ENCODE results near the gene ADAMTSL1.

ADAMTSL1 gene

GRCh38 chr9:18668944-18669343, 195.0 kb downstream of the ADAMTSL1 start:
- no peak for DNase-seq

GRCh38 chr9:18672706-18673105, 198.8 kb downstream of the ADAMTSL1 start:
- no peak for DNase-seq

GRCh38 chr9:18673179-18673578, 199.2 kb downstream of the ADAMTSL1 start:
- no peak for DNase-seq

- no peak for DNase-seq
Measured at GRCh38 chr9:18675332-18675731, 201.4 kb downstream of the ADAMTSL1 start.

GRCh38 chr9:18675973-18676372, 202.0 kb downstream of the ADAMTSL1 start:
- no peak for DNase-seq

- DNase-seq = no peak
Measured at GRCh38 chr9:18676525-18676924, 202.6 kb downstream of the ADAMTSL1 start.

GRCh38 chr9:18678821-18679590, 205.1 kb downstream of the ADAMTSL1 start:
- DNase-seq = no peak

- no peak for DNase-seq
Measured at GRCh38 chr9:18682907-18683306, 209.0 kb downstream of the ADAMTSL1 start.

GRCh38 chr9:18683312-18683711, 209.4 kb downstream of the ADAMTSL1 start:
- no peak for DNase-seq

GRCh38 chr9:18683851-18684250, 209.9 kb downstream of the ADAMTSL1 start:
- no peak for DNase-seq

- no peak for DNase-seq
Measured at GRCh38 chr9:18684593-18685317, 210.8 kb downstream of the ADAMTSL1 start.

GRCh38 chr9:18688581-18689565, 214.9 kb downstream of the ADAMTSL1 start:
- DNase-seq = no peak

- DNase-seq = no peak
Measured at GRCh38 chr9:18689921-18690320, 216.0 kb downstream of the ADAMTSL1 start.

GRCh38 chr9:18692268-18692667, 218.3 kb downstream of the ADAMTSL1 start:
- no peak for DNase-seq

- no peak for DNase-seq
Measured at GRCh38 chr9:18692962-18693361, 219.0 kb downstream of the ADAMTSL1 start.

- DNase-seq = no peak
Measured at GRCh38 chr9:18694959-18695668, 221.2 kb downstream of the ADAMTSL1 start.

GRCh38 chr9:18698992-18699391, 225.0 kb downstream of the ADAMTSL1 start:
- DNase-seq = no peak

- DNase-seq = no peak
Measured at GRCh38 chr9:18699764-18700163, 225.8 kb downstream of the ADAMTSL1 start.

- DNase-seq = no peak
Measured at GRCh38 chr9:18700714-18701113, 226.8 kb downstream of the ADAMTSL1 start.

- no peak for DNase-seq
Measured at GRCh38 chr9:18703151-18703900, 229.4 kb downstream of the ADAMTSL1 start.

- no peak for DNase-seq
Measured at GRCh38 chr9:18703901-18704379, 230.0 kb downstream of the ADAMTSL1 start.
